HG02870 (cell line): Measurements from ENCODE around the gene KCNK13.
"Not testable (repeated sequence)": the region's sequence is repeated elsewhere in the genome, so short reads cannot be mapped to it uniquely, and the experiment has no call there.

Source experiments
- ATAC-seq: cut with Tn5 transposase; IDR thresholded peaks from one replicate; pipeline ENCODE4 v1.9.1; 2021; ENCODE audit warnings: mild to moderate bottlenecking, moderate library complexity; ENCODE audit not compliant: unreplicated experiment

The KCNK13 gene

DNA sequence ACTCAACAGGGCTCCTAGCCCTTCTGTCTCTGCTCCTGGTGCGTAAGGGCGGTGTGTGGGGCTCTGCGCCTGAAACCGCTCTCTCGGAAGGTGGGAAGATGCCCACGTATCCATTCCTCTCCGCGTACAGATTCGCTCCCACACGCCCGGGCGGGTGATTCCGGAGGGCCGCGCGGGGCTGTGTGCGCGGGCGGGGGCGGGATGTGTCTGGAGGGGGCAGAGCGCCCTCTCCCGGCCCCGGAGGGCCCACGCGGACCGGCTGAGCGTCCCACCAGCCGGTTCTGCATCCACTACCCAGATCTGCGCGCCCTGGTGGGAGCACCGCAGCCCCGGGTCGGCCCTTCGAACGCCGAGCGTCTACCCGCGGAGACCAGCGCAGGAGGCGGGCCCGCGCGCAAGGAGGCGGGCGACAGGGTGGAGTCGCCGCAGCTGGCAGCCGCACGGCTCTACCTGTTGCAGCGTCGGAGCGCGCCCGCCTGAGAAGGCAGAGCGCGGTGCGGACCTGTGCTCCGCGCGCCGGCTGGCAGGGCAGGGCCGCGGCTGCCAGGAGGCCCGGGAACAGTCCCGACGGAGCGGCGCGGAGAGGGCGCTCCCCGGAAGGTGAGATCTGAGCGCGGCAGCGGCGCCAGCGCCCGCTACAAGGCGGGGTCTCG lies 1.4 kb upstream of the KCNK13 start:
- peak; percentile 63 for ATAC-seq

DNA sequence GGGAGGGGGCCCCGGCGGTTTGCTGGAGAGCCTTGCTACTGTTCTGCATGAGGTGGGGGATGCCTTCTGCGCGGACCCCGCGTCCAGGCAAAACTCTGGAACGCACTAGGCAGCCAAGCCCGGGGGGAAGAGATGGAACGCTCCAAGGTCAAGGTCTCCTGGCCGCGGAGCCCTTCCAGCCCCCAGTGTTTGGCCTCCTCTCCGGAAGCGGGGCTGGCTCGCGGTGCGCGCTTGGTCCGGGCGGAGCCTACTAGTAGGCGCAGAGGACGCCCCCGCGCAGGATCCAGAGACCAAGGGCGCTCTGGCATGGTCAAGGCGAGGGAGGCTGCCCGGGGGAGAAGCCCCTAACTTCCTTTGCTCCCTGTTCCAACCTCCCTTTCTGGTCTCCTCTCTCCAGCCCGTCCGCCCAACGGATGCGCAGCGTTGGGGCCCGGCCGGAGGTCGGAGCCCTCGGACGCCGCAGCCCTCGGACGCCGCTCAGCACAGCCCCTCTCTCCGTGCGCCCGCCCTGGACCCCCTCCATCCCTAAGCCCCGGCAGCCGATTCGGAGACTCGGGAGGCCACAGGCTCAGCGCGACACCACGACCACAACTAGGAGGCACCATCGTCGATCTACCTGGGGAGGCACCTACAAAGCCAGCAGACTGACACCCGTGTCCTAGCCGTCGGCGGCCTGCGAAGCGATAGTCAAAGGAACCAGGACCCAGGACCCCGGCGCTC lies 669 bp upstream of the KCNK13 start:
- ATAC-seq: no peak

DNA sequence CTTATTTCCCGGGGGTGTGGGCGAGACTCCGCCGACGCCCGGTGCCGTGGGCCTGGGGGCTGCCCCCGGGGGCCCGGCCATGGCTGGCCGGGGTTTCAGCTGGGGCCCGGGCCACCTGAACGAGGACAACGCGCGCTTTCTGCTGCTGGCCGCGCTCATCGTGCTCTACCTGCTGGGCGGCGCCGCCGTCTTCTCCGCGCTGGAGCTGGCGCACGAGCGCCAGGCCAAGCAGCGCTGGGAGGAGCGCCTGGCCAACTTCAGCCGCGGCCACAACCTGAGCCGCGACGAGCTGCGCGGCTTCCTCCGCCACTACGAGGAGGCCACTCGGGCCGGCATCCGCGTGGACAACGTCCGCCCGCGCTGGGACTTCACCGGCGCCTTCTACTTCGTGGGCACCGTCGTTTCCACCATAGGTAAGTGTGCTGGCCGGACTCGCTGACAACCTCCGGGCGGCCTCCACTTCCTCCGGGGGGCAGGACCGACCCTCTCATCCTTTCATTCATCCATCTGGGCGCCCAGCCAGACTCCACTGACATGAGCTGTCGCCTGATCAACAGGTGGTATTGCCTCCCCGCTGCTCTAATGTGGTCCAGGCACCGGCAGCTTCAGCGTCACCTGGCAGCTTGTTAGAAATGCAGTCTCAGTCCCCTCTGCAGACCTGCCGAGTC lies 467 bp downstream of the KCNK13 start:
- no peak for ATAC-seq

DNA sequence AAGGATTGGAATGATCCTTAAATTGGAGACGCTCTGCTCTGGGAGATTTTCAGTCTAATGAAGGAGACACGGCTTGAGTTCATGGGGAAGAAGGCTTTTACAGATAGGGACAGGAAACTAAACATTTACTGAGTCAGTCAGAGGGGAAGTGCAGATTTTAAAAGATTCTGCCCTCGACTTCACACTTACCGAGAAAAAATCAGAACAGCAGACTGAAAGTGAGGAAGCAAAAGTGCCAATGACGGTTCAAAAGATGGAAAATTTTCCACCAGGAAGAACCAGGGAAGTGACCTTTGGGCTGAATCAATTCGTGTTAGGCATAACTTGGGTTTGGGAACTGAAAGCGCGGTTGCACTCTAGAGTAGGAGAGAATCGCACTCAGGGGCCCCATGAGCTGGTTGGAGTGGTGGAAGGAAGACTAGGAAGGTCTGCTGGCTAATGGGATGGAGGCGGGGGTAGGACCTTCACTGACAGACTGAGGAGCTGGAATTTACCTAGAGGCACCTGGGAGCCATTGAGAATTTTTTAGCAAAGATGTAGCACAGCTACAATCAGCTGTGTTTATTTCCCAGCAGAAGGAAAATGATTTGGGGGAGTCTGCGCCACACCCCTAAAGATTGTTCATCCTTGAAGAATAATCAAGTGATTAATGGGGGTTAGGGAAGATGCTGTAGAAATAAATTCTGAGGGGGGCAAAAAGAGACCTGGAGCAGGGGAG lies 1.2 kb downstream of the KCNK13 start:
- no peak for ATAC-seq

DNA sequence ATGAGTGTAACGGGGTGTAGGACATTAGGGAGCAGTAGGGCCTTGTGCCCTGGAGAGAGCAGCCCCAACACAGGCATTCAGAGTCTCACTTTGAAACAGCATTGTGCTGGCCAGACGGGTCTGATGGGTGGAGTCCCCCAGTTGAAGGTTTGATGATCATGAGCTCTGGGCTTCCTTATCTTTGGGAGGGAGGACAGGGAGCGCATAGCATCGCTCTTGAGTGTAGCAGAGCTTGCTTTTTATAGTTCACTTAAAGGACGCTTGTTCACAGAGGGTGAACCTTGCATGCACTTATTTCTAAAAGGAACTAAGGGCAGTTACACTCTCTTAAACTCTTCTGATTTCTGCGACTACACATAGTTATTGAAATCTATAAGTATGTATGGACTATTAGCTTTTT lies 10.6 kb downstream of the KCNK13 start:
- no peak for ATAC-seq

DNA sequence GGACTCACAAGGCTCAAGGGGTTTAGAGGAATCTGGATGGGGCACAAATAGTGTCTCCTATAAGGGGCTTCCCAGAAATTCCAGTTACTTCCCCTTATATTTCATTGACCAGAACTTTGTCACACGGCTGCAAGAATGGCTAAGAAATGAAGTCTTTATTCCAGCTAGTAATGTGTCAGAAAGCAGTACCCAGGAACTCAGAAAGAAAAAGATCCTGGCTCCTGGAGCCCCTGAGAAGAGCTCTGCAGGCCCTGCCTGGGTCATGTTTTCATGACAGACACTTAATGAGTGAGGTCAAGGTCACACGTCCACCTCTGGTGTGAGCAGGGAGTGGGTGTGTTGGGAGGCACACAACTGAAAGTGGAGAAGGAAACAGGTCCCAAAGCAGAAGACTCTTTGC lies 17.8 kb downstream of the KCNK13 start:
- no peak for ATAC-seq

DNA sequence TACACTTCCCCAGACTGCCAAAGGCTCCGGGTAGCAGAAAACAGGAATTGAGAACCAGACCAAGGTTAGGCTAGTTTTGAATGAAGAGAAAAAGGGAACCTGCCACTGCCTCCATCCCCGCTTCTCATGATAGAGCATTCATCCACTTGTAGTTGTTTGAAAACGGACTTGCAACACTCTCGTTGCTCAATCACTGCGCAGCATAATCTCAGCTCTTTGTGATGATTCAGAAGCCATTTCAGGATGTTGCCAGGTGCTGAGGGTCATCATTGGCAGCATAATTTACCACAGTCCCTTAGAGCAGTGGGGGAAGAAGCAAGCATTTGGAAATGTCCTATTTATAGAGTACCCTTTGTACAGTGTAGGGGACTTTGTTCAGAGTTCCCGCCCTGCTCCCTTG lies 25.6 kb downstream of the KCNK13 start:
- ATAC-seq: peak; percentile 74

DNA sequence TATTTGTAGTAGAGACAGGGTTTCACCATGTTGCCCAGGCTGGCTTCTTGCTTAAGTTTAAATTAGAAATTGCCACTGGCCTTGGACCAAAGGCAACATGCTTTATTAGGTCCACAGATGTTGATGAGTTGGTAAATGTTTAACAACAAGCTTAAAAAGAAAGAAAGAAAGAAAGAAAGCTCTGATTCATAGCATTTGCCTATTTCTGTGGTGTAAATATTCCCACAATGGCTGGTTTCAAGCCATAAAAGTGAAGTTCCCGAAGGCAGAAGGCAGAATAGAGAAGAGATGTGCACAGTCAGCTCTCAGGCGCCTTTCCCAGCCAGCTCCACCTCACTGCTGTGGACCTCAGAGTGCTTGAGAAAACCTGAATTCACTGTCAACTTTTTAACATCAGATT lies 26.4 kb downstream of the KCNK13 start:
- ATAC-seq: no peak

DNA sequence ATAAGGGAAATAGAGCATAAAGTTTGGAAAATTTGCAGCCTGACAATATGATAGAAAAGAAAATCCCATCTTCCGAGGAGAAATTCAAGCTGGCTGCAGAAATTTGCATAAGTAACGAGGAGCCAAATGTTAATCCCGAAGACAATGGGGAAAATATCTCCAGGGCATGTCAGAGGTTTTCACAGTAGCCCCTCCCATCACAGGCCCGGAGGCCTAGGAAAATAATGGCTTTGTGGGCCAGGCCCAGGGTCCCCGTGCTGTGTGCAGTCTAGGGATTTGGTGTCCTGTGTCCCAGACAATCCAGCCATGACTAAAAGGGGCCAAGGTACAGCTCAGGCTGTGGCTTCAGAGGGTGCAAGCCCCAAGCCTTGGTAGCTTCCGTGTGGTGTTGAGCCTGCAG lies 27.7 kb downstream of the KCNK13 start:
- ATAC-seq: not testable (repeated sequence)

DNA sequence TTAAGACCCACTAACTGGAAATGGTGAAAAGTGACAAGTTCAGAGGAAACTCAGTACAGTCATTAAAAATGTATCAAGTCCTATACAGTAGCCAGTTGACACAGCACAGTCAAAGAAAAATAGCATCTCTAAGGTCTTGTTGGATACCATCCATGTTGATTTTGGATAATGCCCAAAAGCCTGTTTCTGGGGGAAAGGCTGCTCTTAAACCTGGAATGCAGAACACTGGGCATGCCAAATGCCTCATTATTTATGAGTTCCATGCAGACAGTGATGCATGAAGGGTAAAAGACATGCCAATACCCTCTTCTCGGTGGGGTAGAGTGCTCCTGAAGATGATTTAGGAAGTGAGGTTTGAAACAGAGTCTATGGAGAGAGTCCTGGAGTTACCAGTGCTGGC lies 29.6 kb downstream of the KCNK13 start:
- no peak for ATAC-seq

DNA sequence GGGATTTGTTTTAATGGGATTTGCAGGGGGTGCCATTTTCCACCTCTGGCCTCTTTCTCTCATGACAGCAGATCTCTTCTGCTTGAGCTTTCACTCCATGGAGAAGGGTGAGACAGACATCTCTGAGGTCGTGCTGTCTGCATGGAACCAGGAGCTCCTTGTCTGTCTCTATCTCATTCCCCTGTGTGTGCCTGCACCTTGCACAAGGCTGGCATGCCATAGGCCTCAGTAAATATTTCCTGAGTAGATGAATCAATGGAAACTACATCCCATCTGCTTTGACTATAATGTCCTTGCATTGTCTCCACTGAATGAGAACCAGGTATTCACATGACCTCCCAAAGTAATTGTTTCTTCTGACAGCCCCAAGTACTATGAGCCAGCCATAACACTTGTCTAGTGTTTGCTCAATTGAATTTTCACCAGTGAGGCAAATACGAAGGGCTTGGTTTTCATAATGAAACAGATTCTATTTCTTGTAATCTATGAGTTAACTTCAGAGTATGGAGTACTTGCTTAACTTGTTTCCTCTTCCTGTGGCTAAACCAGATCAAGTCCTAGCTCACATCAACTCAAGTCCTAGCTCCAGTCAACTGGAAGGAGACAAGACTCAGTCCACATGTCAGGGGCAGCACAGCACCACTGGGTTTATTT lies 32.3 kb downstream of the KCNK13 start:
- ATAC-seq: peak; percentile 44

DNA sequence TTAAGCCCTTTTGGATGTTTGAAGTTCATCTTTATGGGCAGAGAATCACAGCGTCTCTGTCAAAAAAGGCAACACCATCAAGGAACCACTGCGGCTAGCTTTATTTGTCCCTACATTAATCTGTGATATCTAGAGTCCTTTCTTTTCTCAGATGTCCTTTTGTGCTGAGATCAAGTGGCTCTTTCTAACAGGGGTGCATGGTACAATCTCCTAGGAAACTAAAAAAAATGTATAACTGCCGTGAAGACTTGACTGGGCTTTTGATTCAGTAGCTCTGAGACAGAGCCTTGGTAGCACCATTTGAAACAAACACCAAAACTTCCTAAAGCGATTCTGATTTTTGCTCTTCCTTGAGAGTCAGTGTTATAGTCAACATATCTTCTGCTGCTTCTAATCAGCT lies 33.3 kb downstream of the KCNK13 start:
- no peak for ATAC-seq

DNA sequence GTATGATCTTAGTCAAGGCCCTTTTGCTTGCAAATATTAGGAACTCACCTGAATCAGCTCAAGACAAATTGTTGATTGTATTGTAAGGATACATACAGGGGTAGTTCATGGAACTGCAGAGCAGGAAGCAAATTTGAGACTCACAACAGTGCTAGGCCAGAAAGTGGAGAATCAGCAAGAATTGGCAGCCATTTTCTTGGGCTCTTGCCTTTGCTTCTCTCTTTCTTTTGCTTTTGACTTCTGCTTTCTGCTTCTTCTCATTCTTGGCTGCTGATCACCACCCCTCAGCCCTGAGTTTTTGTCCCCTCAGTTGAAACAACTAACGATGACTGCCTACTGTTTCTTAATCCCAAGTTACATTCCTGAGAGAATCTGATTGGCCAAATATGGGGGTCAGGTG lies 34.8 kb downstream of the KCNK13 start:
- no peak for ATAC-seq

DNA sequence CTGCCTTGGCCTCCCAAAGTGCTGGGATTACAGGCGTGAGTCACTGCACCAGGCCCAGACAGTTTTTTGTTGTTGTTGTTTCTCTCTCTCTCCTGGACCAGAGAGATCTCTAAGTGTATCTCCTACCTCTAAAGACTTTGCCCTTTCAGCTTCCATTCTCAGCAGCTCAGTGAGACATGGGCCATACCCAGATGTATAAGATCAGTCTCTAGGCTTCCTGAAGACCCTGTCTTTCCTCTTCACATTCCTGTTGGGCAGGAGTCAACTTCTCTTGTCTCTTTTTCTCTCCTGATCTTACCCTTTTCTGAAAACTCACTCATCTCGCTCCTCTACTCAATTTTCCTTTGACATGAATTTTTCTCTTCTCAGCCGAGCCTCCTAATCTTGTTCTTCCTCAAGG lies 42.0 kb downstream of the KCNK13 start:
- no peak for ATAC-seq

DNA sequence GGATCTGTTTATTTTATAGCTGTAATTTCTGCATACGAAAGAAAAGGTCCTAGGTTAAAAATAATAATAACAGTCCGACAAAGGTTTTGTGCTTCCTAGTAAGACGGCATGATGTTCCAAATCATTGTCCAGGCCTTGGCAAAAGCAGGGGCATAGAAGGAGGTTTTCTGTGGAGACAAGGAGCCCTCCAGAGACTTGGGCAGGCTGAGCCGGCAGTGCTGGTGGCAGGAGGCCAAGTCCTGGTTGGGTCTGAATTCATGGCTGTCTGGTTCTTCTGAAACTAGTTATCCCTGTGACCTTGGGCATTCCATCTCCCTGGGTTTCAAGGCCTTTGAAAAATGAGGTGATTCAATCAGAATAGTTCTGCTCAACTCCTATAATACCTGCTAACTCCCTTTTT lies 44.0 kb downstream of the KCNK13 start:
- ATAC-seq: no peak

DNA sequence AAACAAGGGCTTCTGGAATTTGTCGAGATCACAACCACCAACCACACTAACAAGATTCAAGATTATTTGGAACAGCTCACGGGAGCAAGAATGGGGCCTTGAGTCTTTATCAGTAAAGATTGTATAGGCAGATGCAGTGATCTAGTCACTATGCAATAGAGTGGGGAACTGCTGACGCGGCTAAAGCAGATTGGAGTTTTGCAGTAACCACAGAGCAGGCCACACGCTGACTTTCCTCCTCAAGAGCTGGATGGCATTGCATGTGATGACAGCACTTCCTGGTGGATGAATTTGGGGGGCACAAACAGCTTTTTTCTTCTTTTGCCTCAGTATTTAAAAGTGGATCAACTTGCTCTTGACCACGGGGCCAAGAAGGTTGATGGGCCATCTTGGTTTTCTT lies 46.0 kb downstream of the KCNK13 start:
- no peak for ATAC-seq

DNA sequence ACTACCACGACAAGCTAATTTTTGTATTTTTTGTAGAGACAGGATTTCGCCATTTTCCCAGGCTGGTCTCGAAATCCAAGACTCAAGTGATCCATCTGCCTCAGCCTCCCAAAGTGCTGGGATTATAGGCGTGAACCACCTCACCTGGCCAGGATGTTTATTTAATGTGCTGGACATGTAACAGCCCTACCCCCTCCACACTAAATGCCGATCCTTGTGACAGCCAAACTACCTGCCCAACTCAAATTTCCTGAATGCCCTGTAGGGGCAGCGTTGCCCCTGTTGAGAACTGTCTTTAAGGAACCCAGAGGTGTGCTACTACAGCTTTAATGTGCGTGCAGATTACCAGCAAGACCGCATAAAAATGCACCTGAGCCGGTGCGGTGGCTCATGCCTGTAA lies 48.1 kb downstream of the KCNK13 start:
- ATAC-seq: no peak

DNA sequence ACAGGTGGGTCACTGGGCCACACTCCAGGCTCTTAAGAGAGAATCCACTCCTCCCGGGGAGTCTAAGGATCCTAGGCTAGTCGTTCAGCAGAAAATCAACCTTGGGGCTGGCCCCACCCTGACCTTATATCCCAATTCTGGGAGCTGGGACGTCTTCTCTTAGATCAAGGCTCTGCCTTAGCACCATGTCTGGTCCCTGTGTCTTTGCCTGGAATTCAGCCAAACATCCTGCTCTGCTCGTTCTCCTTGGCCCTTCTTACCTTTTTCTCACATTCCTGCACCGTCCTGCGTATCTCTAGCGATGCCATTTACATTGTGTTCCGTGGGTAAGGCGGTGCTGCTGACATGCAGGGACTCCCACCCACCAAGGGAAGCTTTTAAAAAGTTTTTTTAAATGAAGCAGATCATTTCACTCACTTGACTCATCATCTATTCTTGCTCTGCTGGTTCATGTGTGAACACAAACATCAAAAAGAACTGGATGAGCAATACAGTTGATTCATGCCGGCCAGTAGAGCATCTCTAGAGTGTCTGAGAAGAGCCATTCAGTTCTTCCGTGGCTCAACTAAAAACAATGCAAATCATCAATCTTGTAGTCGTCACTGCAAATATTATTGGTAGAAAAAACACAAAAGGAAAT lies 50.2 kb downstream of the KCNK13 start:
- no peak for ATAC-seq

DNA sequence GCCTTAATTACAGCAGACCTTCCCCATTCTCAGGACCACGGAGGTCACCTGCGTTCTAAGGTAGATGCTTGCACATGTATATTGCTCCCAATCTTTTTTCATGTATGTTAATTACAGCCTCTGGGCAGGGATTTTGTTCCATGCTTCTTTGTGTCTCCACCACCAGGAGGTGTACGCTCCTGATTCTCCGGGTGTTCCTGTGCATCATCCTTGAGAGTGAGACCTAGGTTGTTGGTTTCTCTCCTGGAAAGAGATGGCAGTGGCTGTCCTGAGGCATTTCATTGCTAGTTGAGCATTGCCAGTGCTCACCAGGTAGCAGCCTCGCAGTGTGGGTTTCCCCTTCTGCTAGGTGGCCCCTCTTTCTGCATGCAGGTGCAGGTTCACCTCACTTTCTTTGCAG lies 52.8 kb downstream of the KCNK13 start:
- ATAC-seq: no peak

DNA sequence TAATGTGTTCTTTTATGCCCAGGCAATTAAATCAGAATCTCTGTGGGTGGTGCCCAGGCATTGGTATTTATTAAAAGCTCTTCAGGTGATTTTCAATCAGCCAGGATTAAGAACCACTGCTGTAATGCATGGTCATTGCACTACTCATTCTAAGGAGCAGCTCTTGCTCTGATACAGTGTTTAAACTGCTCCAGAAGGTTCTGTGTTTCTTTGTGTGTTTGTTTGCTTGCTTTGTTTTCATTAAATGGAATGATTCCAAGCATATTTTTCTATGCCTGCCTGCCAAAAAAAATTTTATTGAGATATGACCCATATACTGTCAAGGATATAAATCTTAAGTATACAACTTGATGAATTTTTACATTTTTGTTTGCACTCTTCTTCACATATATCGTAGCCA lies 54.0 kb downstream of the KCNK13 start:
- ATAC-seq: no peak

DNA sequence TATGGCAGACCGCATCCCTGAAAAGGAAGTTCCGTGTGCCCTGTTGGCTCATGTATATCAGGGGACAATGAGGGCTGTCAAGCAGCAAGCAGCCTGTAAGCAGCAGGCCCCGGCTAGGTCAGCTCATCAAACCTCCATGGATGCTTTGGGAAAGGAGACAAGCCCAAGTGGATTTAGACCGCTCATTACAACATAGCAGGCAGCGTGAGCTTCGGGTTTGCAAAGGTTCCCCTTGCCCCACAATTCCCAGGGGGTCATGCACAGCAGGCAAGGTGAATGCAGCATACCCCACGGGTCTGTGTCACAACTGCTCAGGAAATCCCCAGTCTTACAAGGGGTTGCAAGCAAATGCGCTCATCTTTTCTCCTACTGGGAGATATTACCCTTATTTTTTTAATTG lies 54.6 kb downstream of the KCNK13 start:
- ATAC-seq: no peak
